SIG-M5 (cell line): ENCODE measurements around the gene DCAF4.

Experiments used
- DNase-seq: peaks from one replicate; lab custom pipeline; 2025; lab: John Stamatoyannopoulos, UW

The DCAF4 gene, protein sequence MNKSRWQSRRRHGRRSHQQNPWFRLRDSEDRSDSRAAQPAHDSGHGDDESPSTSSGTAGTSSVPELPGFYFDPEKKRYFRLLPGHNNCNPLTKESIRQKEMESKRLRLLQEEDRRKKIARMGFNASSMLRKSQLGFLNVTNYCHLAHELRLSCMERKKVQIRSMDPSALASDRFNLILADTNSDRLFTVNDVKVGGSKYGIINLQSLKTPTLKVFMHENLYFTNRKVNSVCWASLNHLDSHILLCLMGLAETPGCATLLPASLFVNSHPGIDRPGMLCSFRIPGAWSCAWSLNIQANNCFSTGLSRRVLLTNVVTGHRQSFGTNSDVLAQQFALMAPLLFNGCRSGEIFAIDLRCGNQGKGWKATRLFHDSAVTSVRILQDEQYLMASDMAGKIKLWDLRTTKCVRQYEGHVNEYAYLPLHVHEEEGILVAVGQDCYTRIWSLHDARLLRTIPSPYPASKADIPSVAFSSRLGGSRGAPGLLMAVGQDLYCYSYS

DNA sequence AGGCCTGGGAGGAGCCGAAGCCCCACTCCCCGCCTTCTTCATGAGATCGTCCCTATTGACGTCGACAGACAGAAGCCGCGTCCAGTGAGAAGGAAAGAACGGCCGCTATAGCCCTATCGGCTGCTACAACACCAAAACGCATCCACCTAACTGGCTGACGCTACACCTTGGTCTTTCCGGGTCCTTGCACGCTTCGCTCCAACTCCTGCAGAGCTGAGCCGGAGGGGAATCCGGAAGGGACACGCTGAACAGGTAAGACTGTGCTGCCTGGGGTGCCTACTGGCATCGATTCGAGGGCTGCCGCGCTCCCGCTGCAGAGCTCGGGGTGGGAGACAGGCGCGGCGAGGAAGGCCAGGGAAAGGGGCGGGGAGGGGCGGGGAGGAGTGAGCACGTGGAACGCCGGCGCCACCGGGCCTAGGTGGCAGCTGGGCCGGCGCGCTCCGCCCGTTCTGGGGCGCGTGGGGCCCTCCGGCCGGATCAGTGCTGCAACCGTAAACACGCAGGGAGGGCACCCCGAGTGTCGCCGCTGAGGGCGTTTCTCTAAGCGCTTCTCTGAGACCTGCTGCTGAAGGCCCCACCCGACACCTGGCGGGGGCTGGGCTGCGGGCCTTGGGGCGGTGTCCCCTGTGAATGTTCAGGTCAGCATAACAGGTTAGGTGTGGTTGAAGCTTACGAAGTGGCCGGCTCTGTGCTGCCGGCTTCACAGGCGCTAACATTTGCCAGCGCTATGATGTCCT lies at the start of gene DCAF4:
TSS of gene DCAF4 (plus strand) at position 173 of the 737 bp plus-strand sequence. CDS start 11,515 bp downstream, outside the sequence.
- DNase-seq: peak; percentile 91

DNA sequence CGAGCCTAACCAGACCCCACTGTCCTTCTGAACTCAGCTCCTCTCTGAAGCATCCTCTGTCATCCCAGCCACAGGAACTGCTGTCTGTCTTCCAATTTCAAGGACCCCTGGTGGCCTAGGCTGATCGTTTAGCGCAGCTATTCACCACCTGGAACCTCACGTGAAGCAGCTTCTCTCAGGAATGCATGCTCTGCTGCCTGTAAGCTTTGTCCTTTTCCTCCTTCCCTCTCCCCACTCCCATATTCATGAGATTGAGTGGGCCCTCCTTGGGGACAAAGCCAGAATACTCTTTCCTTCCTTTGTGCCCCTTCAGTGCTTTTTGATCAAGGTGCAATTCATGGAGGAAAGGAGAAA lies 49.6 kb upstream of the DCAF4 start:
- no peak for DNase-seq

DNA sequence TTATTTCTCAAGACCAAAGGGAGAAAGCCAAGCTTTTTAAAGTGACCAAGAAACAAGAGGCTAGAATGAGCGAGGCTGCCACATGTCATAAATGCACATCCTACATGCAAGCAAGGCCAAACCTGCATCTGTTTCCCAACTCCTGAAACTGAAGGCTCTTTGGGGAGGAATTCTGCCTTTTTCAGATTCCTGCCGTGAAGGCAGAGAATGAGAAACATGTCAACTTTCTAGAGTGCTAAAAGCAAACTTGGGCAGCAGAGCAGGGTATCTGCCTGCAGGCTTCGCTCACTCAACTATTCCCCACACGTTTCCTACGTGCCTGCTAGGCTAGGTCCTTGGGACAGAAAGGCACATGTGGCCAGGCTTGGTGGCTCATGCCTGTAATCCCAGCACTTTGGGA lies 47.5 kb upstream of the DCAF4 start:
- DNase-seq: no peak

DNA sequence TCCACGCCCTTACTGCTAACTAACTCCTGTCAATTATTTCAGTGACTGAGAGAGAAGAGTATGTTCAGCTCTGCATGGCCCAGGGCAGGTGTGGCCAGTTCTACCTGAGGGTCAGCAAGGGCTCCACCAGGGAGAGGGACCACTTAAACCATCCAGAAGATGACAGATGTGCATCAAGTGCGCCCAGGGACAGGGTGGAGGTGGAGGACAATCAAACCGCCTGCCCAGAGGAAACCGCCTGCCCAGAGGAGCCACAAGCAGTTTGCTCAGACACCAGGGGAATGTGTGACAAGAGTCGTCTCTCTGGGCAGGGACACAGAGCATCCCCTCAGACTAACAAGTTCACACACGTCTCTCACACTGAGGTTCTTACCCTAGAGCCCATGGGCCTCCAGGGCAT lies 46.8 kb upstream of the DCAF4 start:
- DNase-seq: no peak

DNA sequence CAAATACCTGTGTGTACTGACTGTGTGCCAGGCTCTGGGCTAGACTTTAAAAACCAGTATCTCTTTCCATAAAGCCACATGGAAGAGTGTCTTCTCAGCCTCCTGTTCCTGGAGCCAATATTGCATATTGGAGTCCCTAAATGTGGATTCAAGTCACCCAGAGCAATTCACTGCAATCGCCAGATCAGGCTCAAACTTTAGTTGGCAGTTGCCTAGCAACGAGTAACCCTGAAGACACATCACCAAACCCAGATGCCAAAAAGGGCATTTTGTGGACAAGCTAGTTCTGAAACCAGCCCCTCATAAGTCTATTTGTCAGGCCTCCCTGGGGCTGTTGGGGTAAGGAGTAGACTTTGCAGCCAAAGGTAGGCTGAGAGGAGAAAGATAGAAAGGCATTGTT lies 46.1 kb upstream of the DCAF4 start:
- DNase-seq: no peak

DNA sequence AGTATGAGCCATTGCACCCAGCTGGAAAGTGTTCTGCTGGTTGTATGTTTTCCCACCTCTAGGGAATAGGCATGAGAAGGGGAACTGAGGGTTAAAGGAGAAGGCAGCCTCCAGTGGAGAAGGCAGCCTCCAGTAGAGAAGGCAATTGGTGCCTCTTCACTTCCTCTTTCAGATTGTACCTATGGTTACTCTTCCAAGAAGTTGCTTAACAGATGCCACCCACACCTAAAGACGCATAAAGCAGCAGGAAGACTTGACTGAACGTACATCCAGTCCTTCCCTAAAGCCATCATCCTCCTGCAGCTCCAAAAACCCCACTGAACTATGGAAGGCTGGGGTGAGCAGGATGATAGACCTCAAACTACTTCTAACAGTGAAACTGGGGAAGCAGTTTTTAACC lies 45.4 kb upstream of the DCAF4 start:
- no peak for DNase-seq

DNA sequence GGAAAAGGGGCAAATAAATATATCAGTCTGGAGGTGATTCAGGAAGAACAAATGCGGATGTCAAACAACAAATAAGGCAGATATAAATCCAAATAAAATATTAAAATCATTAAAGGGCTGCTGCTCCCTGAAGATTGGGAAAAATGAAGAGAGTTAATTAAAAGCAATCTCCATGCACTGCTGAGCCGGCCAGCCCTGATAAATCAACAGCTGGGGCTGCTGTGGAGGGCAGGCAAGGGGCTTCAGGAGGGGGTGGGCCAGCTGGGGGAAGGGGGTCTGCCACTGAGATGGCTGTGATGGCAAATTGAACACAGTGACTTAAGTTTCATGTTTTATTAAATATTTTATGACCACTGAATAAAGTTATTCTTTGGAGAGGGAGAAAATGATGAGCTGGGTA lies 44.7 kb upstream of the DCAF4 start:
- no peak for DNase-seq

DNA sequence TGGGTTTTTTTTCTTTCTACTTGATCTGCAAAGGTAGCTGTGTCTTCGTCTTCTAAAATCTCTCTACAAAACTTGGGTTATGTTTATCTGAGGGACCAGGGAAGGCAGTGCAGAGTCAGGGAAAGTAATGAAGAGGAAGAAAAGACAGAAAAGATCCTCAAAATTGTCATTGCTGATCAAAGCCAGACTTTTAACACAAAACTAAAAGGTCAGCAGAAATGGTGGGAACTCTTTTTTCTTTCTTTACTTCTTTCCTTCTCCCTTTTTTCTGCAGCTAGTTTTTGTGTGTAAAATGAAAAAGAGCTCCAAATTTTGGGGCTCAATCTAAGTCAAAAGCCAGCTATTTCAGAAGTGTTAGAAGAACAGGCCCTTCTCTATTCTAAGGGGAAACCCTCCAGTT lies 44.2 kb upstream of the DCAF4 start:
- no peak for DNase-seq

DNA sequence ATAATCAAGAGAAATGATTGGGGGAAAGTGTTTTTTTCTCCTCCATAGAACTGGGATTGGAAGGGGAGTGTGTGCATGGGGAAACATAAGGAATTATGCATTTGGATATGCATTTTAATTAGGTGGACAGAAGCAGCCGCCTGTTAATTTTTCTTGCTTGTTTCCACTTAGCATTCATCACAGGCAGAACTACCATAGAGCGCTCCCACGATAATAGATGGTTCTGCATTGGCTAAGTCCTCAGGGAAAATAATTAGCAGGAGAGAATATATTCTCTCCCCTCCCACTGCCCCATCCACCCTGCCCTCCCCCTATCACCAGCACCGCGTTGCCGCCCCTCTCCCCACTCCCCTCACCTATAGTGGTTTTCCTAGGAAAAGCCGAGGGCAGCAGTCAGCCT lies 43.8 kb upstream of the DCAF4 start:
- DNase-seq: no peak

DNA sequence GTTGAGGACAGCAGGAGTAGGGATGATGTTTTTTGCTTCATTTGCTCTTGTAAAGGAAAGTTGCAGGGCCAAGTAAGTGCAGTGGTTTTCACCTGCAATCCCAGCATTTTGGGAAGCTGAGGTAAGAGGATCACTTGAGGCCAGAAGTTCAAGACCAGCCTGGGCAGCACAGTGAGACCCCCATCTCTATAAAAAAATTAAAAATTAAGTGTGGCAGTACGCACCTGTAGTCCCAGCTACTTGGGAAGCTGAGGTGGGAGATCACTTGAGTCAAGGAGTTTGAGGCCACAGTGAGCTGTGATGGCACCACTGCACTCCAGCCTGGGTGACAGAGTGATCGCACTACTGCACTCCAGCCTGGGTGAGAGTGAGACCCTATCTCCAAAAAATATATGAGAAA lies 43.2 kb upstream of the DCAF4 start:
- no peak for DNase-seq

DNA sequence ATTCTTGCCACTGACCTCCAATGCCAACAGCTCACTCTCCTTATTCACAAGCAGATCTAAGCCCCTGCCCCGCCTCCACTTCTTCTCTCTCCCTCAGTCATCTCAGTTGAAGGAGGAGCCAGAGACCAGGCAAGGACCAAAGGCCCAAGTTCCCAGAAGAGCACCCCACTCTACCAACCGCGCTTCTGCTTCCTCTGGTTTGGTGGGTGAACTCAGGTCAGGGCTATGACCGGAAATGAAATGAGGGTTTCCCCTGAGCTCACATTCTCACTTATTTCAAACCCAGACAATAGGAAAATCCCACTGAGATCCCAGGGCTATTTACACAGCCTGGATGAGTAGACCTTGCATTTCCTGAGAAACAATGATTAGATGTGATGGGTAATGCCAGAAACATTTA lies 42.3 kb upstream of the DCAF4 start:
- DNase-seq: no peak

DNA sequence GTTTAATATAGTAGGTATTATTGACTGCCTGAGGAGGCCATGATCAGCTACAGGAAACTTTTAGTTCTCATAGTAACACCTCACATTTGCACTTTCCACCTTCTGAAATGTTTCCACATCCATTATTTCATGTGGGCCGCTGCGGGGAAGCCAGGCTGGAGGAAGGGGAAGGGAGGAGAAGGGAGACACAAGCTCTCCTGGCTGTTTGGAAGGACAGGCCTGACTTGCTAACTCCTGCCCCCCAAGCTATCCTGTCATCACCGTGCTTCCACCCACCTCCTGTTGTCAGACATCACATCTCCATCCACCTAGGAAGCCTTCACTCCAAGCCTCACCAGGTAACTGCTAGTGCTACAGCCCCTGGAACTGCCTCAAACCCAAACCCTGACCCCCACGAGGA lies 41.9 kb upstream of the DCAF4 start:
- DNase-seq: no peak

DNA sequence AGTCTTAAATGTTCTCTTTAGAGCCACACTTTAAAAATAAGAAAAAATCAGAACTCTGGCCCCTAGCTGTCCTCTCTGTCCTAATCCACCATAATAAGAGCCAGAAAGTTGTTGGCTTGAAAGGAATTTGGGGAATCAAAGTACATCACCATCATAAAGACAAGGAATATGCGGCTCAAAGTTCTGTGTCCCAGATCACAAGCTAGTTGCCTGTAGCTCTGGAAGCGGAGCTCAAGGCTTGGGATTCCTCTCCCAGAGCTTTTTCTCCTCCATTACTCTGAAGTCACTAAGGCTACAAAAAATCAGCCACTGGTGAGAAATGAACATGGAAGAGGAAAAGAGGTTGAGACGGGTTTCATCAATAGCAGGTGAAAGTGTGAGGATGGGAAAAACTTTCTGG lies 38.8 kb upstream of the DCAF4 start:
- DNase-seq: no peak

DNA sequence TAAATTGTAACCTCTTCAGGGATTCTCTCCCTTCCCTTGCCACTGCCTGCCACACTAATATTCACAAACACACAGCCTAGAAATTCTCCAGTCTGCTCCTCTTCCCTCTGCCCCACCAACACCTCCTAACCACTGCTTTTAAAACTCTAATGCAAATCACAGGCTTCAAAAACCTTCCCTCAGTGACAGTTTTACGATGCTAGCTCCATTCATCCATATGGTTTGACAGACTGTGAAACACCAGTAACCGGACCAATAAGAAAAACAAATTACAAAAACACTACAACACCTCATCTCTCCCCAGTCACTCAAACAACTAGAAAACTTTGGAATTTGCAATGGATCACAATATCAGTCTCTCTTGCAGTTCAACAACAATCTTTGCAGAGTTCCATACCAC lies 38.1 kb upstream of the DCAF4 start:
- no peak for DNase-seq

DNA sequence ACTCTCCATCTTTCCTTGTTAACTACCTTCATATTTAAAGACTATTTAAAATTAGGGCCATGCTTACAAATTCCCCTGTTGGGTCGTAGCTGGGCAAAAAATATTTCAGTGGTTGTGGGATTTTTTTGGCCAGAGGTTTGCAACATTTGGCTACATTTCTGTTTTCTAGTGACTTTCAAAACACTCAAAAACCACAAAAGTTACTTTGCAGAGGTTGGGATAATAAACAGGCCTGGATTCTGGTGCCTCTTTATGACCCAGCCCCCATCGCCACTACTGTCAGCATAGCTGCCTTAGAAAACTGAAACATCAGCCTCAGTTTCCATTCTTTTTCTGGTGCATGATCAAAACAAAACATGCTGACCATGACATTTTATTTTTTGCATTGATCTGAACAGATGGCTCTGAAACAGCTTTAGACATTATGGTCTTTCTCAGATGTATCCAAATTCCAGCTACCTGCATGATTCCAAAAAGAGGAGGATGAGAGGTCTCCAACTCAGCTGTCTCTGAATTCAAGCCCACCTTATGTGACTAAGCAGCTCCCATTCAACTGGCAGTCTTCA lies 37.5 kb upstream of the DCAF4 start:
- no peak for DNase-seq

DNA sequence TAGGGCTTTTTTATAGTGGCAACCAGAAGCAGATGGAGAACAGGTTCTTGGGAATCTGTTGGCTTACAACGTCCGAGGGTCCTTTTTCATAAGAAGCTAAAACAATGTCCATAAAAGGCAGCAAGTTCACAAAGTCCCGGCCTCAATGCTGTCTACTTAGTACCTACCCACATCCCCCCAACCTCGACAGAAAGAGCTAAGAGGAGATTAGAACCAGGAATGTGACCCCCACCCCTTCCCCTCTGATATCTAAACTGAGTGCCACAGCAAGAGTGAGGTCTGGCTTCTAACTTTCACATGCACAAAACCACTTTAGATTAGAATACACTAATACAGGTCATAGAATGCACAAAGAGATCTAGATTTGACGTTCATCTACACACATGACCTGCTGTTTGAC lies 36.9 kb upstream of the DCAF4 start:
- no peak for DNase-seq

DNA sequence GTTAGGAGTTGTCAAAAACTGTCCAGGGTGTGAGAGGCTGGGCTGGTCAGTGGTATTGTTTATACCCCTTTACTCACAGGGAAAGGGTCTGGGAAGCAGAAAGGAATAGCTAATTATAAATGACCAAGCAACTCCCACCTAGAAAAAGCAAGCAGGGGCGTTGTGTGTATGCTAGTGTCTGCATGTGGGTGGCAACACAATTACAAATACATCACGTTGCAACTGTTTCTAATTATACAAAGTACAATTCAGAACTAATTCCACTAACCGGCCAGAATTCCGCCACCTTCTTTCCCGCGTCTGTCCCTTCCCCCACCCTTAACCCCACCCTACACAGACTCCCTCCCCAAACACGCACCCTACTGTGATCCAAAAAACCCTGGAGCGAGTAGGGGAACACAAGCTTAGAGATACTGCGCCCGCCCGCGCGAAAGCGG lies 34.6 kb upstream of the DCAF4 start:
- no peak for DNase-seq

DNA sequence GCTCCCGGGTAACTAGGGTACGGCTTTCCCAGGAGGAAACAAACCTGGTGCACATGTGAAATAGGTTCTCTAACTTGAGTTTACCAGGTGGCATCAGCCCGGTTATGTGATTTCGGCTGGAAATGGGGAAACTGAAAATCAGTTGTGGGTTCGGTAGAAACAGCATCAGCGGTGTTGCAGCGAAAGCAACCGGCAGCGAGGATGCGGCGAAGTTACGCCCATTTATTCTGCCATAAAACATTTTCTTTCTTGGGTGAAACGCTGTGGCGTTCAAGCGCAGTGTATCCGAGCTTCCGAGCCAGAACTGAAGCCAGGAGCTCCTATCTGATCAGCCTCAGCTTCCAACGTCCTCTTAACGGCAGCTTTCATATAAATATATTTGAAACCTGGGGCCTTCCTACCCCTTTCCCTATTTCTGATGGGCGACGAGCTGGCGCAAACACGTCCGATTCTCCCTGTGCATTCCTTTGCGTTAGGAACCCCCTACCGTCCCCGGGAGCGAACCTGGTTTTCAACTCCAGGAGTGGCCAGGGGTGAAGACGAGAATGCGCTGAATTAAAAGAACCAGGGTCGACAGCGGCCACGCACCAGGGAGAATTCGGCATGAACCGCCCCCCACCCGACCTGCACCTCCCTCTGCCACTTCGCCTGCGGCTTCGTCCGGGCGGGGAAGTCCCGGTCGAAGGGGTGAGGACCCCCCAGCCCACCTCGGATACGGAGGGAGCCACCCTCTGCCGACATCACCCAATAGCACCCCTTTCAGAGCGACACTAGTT lies 34.0 kb upstream of the DCAF4 start:
- DNase-seq: no peak

DNA sequence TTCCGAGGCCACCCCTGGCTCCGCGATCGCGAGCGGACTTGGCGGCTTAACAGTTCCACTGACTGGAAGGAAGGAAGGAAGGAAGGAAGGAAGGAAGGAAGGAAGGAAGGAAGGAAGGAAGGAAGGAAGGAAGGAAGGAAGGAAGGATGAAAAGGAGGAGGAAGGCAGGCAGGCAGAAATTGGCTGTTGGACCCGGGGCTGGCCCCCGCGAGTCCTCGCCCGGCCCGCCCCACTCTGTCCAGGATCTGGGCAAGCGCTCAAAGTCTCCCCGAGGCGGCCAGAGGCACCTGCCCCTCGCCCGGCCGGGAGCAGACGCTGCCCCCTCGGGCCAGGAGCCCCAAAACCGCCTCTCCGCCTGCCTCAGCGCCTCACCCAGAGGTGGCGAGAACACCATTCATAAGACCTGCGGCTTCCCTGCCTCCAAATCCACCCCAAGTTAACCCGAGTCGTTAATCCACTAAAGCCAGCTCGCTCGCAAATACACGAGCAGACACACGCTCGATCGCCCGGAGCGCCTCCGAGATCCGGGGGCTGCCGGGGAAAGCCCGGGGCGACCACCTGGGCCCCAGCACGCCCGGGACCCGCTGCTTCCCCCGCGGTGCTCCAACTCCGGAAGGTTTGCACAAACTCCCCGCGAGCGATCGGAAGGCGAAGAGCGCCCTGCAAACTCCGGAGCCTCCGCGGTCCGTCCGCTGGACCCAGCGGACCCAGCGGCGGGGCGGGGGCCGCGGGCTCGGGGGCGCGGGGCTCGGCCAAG lies 33.2 kb upstream of the DCAF4 start:
- DNase-seq: no peak

DNA sequence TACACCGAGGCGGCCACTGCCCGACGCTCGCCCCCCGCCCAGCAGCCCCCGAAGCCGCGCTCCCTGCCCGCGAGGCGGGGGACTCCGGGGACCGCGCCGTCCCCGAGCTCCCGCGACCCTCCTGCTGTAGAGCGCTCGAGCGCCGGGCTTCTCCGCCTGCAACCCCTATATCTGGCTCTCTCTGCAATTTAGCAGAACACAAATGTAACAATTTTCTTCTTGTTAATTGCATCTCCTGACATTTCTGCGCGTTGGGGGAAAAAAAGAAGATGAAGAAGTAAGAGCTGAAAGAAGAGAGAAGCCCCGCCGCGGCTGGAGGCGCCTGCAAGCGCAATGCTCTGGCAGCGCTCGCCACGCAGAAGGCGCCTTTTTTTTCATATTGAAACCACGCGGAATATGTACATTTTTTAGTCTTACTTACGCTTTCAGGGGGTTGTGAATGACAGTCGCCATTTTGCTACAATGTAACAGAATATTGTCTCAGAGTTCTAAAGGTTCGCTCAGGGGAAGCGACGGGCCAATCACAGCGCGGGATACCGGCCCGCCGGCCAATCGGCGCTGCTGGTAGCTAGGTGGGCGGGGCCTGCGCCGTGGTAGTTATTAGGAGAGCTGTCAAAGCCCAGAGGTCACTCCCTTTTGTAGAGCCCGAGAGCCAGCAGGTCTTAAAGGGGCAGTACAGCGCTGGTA lies 32.5 kb upstream of the DCAF4 start, which contains the start of gene DPF3:
TSS of gene DPF3 (minus strand) at position 466 of the 687 bp plus-strand sequence. CDS start at position 453, 13 bp downstream.
- DNase-seq: peak; percentile 56

DNA sequence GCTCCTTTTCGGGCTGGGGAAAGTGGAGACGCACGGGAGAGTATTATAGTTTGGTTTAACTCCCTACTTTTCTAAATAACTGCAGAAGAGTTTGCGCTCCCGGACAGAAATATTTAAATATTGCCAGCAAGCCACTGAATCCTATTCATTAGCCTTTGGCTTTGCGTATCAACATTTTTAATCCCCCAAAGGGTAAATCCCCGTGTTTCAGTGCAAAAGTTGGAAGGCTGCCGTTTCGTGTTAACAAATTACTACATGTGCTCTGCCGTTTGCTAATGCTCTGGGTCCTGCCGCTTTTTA lies 32.0 kb upstream of the DCAF4 start:
- DNase-seq: no peak
